GM21360 (cell line): Measurements from ENCODE around the gene NPC1.
"Not testable (repeated sequence)": the region's sequence is repeated elsewhere in the genome, so short reads cannot be mapped to it uniquely, and the experiment has no call there.

ENCODE experiments used
- ATAC-seq: cut with Tn5 transposase; IDR thresholded peaks from one replicate; pipeline ENCODE4 v1.9.1; 2021; ENCODE audit warnings: mild to moderate bottlenecking, moderate library complexity; ENCODE audit not compliant: unreplicated experiment

NPC1 gene

DNA sequence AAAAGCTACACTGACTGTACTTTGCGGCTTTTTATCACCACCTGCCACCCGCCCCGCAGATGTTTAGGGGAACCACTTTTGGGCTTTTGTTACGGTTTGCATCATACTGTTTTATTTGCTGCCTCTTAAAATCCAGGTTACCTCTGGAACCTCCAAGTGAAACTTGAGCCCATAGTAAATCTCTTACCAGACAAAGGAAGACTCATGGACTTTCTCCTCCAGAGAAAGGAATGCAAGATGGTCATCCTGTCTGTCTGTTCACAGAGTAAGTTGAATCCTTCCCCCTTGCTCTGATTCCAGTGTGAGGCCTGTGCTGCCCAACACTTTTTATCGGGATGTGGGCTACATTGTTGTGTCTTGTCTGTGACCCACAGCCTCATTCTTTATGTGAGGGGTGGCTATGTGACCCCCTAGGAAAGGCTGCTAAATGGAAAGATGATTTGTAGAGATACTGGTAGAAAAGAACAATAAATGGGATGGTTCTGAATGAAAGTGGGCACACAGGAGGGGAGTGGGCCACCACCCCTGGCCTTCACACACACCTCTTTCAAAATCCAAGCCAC is 59.7 kb downstream of the NPC1 start:
- ATAC-seq, result no peak

DNA sequence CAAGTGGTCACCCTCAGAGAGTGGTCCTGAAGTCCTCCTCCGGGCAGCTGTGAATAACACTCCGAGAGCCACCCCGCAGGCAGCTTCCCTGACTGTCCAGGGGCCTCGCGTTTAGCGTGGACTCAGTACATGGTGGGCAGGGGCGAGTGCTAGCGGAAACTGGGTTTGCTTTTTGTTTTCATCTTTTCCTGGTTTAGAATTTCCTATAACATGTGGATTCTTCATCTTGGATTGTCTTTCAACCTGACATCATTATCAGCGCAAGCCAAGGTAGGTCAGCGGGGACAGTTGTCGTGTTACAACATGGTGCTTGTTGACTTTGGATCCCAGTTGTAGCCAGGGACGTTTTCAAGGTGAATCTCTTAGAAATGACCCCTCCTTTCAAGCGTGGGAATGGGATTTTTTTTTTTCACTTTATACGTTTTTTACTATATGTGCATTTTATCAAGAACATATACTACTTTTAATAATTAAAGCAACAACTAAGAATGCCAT is 62.0 kb downstream of the NPC1 start:
- ATAC-seq, result no peak

DNA sequence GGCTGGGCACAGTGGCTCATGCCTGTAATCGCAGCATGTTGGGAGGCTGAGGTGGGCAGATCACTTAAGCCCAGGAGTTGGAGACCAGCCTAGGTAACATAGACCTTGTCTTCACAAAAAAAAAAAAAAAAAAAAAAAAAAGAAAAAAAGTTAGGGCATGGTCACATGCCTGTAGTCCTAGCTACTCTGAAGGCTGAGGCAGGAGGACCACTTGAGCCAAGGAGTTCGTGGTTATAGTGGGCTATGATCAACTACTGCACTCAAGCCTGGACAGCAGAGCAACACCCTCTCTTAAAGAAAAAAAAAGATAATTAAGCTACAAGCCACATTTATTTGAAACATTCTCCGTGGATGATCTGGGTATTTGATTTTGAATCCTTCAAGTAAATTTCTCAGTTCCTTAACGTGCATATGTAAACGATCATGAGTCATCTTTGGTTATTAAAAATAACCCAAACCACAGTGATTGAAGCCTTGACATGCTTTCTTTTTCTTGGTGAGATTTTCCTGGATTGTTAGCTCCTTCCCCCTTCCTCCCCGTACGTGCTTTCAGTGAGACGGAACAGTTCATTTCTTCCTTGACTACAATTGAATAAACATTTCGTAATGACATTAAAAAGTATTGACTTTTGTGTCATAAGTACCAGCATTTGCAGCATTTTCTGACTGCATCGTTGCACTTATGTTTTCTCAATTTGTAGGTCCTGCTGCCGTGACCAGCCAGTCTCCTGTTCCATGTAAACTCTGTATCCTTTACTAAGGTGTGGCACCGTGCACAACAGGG is 62.7 kb downstream of the NPC1 start:
- no peak for ATAC-seq

DNA sequence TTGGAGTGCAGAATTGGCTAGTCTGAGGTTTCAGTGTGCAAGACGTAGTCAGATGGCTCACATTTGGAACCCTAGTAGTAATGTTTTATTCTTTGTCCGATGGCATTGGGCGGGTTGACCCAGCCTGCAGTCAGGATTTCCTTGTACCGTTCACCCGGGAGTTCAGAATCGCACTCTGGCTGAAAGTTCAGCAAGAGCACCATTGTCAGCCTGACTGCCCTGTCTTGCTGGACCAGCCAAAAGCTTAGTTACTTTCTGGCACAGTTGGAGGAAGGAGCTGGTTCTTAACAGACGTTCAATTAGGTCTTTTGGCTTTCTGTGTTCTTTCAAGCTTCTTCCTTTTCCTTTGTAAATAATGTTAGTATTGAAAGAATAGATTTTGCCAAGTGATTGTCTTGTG is 64.4 kb downstream of the NPC1 start:
- ATAC-seq, result no peak

DNA sequence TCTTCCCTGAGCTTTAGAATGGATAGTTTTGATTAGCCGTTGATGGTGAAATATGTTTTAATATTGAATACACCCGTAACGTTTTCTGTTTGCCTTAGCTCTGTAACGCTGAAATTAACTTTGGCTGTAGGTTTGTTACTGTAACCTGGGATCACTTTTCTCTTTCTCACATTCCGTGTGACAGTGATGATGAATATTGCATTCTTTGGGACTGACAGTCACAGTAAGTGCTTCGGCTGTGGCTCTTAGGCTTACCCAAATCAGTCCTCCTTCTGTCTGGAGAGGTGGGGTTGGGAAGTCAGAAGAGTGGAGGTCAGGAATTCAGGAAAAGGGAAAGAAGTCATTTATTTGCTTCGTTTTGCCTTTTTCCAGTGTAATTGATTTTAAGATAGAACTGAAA is 65.0 kb downstream of the NPC1 start:
- ATAC-seq, result no peak

DNA sequence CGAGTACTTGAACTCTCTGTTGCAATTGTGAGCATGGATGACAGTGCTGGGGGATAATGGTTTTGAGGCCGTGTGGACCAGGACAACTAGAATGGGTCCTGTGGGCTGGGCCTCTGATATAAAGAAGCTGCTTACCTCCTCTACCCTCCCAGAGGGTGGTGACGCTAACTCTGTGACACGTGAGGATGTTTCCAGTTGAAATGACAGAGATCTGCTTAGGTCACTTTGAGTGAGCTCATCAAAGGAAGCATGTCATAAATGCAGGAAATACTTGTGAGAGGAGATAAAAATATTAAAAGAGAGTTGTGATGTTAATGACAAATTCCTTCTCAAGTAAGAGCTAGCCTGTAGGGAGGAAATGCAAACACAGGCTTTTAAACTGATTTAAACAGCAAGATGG is 66.6 kb downstream of the NPC1 start:
- ATAC-seq, result no peak

DNA sequence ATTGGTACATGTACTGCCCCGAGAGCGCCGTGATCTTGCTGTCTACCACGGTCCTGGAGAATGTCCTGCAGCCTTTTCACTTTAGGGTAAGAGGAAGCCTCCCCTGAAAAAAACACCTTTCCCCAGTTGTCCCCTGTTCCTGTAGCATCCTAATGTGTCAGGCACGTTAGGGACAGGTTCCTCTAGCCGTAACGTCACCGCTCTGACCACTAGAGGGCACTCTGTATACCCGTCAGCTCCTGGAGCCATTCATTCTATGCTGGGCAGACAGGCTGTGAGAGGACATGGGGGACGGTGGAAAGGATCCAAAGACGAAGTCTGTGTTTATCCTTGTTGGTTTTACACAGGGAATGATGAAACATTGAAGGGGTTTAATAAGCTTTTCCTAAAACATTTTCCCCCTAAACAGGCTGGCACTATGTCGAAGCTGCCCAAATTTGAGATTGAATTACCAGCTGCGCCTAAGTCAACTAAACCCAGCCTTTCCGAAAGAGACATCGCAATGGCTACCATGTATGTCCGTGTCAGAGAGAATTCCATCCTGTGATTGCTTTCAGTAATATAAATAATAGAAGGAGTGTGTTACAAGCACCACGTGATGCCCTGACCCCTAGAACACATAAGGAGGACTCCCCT is 70.3 kb downstream of the NPC1 start:
- ATAC-seq, result peak; percentile 85

DNA sequence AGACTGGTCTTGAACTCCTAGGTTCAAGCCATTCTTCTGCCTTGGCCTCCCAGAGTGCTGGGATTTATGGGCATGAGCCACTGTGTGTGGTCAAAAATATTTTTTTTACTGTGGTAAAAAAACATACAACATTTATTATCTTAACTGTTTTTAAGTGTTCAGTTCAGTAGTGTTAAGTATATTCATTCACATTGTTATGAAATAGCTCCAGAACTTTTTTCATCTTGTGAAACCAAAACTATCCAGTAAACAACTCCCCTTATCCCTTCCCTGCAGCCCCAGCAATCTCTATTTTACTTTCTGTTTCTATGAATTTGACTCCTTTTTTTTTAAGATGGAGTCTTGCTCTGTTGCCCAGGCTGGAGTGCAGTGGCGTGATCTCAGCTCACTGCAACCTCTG is 73.7 kb downstream of the NPC1 start:
- ATAC-seq, result no peak

DNA sequence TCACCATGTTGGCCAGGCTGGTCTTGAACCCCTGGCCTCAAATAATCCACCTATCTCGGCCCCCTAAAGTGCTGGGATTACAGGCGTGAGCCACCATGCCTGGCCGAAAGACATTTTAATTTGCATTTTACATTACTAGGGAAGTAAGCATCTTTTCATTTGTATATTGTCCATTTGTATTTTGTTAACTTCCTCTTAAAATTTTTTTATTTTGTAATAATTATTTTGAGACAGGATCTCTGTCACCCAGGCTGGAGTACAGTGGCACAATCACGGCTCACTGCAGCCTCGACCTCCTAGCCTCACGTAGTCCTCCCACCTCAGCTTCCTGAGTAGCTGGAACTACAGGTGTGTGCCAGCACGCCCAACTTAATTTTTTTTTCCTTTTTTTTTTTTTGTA is 74.1 kb downstream of the NPC1 start:
- not testable (repeated sequence) for ATAC-seq

DNA sequence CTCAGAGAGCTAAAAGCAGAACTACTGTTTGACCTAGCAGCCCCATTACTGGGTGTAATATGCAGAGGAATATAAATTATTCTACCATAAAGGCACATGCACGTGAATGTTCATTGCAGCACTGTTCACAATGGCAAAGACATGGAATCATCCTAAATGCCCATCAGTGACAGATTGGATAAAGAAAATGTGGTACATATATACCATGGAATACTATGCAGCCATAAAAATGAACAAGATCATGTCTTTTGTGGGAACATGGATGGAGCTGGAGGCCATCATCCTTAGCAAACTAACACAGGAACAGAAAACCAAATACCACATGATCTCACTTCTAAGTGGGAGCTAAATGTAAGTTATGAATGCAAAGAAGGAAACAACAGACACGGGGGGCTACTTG is 75.4 kb downstream of the NPC1 start:
- ATAC-seq, result not testable (repeated sequence)

DNA sequence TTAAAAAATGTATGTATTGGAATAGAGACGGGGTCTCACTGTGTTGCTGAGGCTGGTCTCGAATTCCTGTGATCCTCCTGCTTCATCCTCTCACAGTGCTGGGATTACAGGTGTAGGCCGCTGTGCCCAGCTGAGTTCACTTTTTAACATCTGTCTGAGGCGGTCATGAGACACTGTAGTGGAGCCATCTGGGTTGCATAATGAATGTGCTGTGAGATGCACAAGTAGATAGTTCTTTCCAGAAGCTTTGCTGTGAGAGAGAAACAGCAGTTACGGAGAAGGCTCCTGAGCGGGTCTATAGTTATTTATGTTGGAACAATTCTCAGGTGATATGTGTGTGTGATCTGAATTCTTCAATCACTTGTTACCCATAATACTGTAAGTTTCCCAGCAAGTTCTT is 79.9 kb downstream of the NPC1 start:
- ATAC-seq, result no peak

DNA sequence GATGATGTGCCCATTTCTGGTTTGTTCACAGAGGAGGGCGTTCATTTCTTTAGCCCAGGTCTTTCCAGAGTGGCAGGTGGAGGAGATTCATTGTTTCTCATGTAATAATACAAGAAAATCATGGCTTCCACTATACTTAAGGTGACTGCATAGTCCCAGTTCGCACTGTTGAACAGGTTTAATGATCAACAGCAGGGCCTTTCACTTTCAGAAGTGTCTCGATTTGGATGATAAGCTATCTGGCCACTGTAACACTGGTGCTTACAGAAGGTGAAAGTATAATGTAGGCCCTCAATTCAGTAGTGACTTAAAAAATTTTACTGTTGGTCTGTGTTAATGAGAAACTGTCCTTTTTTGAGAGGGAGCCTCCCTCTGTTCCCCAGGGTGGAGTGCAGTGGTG is 81.6 kb downstream of the NPC1 start:
- no peak for ATAC-seq

DNA sequence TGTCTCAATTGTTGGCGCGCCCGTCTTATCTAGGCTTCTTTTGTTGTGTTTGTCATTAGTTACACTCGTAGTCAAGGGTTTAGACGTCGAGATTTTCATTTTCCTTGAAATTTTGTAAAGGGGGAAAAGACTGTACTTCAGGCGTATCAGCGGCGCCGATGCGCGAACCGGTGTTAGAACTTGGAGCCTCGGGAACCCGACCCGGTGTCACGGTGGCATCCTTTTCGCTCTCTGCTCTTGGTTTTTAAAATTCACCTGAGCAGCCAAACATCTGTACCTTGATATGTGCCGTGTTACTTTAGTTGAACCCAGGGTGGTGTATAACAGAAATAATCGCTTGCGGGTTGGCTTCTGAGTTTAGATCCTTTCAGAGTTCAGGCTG is 82.4 kb downstream of the NPC1 start:
- ATAC-seq, result no peak

DNA sequence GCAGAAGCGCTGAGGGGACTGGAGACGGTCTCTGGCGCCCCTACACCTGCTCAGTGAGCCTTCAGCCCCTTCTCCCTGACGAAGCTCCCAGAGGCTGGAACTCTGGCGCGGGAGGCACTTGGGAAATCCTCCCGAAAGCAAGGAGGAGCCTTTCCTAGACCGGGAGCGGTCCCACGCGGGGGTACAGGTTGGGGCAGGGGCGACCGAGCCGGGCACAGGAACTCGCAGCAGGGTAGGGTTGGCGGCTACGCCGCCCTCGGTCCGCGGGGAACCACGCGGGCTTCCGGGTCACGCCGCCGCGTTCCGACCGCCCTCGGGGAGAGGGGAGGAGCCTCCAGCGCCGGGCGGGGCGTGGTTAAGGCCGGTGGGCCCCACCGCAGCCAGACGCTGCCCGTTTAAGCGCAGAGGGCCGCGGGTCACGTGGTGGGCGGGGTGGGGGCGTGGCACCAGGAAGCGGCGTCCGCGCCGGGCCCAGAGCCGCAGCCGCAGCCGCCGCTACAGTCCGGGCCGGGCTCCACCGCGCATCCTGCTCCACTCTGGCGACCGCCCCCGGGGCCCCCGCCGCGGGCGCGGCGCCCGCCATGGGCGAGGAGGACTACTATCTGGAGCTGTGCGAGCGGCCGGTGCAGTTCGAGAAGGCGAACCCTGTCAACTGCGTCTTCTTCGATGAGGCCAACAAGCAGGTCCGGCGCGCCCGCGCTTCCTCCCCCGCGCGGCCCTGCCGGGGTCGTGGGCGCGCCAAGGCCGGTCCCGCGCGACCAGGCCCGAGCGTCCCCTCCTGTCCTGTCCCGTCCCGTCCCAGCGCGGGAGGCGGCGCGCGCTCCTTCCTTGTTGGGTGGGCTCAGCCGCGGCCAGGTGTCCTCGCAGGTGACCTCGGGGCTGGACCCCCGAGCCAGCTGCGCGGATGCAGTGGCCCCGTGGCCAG is 83.0 kb downstream of the NPC1 start, which contains the start of gene RMC1:
RMC1 (plus strand) TSS at position 474 of the 925 bp plus-strand sequence; CDS start at position 582, 108 bp downstream.
- peak; percentile 70 for ATAC-seq

DNA sequence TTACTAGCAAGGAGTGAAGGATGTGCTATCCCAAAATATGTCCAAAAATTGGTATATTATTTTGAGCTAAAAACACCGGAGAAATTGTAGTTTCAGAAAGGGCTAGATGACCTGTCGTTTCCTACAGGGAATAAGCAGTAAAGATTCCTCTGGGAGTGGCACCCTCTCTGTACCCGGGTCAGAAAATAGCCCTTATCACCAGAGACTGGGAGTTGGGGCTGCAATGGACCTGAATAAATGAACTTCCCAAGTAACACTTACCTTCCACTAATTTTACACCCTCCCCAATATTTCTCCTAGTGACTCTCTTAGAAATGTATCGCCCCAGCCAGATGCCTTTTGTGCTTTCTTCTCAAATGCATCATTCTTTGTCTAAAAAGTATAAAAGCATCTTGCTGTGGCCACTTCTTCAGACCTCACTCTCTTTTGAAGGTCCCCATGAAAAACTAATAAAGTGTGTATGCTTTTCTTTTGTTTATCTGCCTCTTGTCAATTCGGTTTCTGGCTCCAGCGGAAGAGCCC is 83.7 kb downstream of the NPC1 start:
- no peak for ATAC-seq

DNA sequence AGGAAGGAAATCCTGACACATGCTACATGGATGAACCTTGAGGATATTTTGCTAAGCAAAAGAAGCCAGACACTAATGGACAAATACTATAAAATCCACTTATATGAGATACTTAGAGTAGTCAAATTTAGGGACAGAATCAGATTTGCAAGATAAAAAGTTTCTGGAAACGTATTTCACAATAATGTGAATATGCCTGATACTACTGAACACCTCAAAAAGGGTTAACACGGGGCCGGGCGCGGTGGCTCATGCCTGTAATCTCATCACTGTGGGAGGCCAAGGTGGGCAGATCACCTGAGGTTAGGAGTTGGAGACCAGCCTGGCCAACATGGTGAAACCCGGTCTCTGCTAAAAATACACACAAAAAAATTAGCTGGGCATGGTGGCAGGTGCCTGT is 84.7 kb downstream of the NPC1 start:
- no peak for ATAC-seq

DNA sequence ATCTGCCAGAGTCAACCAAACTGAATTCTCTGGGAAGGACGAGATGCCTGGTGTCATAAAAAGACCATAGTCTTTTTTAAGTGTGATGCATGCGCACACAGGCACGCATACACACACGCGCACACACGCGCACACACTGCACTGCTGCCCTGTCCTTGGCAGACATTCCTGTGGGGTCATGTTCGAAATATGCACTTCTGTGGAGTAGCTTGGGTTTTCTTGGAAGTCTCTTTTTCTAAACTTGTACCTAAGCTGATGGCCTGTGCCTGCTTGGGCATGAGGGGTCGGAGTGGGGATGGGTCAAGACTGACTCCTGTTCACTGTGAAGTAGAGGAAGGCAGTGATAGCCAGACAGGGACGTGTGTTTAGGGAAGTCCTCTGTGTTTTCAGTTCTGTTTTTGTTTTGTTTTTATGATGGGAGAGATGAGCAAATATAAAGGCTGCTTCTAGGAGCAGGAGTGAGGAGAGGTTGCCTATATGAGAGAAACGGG is 87.0 kb downstream of the NPC1 start:
- ATAC-seq, result no peak

DNA sequence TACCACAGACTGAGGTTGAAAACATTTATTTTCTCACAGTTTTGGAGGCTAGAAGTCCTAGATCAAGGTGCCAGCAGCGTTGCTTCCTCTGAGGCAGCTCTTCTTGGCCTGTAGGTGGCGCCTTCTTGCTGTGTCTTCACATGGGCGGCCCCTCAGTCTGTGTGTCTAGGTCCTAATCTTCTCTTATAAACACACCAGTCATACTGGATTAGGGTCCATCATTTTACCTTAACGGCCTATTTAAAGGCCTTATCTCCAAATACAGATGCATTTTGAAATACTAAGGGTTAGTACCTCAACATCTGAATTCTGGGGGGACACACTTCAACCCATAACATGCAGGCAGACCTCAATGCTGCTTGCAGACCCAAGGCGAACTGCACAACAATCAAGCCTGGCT is 87.4 kb downstream of the NPC1 start:
- peak; percentile 35 for ATAC-seq

DNA sequence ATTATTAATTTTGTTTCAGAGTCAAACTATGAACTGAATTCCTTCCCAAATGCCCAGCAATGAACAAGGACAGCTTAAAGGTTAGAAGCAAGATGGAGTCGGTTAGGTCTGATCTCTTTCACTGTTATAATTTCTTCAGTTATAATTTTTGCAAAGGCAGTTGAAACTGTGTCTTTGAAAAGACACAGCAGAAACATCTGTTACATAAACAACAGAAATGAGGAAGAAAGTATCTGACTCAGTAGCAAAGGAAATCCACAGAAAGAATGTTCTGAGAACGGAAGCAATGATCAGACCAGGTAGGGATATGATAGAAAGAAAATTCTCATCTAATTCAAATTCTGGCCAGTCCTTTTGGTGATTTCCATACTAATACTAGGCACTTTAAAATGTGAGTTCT is 88.2 kb downstream of the NPC1 start:
- ATAC-seq, result no peak

DNA sequence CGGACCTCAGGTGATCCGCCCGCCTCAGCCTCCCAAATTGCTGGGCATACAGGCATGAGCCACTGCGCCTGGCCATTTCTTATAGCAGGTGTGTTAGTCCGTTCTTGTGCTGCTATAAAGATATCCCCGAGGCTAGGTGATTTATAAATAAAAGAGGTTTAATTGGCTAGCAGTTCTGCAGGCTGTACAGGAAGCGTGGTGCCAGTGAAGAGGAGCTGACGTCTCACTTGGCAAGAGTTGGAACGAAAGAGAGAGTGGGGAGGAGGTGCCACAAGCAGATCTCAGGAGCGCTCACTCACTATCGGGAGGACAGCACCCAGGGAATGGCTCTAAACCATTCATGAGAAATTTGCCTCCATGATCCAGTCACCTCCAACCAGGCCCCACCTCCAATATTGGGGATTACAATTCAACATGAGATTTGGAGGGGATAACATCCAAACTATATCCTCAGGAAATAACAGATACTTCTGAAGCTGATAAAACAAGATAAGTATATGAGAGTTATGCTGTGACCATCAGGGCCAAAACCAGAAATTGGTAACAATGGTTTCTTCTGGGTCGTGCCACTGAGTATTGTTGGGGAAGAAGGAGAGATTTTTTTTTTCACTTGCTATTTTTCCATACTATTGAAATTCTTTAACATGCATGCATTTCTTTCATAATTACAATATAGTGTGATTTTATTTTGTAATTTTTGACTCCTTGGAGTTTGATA is 90.4 kb downstream of the NPC1 start:
- no peak for ATAC-seq
